ENCODE results near the gene EID1.

EID1 gene

GRCh38 chr15:48858401-48858800, 19.5 kb upstream of the EID1 start:
- no peak for TF ChIP-seq CTCF (conservative IDR thresholded peaks at IDR 0.05; ENCODE audit: low read depth, low read length)
- no peak overlapping the region for H3K4me3 ChIP-seq (ENCODE audit: low read depth, low read length)
- peak; percentile 84 for DNase-seq (ENCODE audit: low read depth)

- no peak for DNase-seq (ENCODE audit: low read depth)
- TF ChIP-seq CTCF (conservative IDR thresholded peaks at IDR 0.05; ENCODE audit: low read depth, low read length), result no peak
- H3K4me3 ChIP-seq (ENCODE audit: low read depth, low read length), result no peak overlapping the region
These were observed 18.5 kb upstream of the EID1 start for GRCh38 chr15:48859426-48859825.

GRCh38 chr15:48861813-48862431, 16.0 kb upstream of the EID1 start:
- H3K4me3 ChIP-seq (ENCODE audit: low read depth, low read length), result no peak overlapping the region
- DNase-seq (ENCODE audit: low read depth), result peak; percentile 89
- TF ChIP-seq CTCF (conservative IDR thresholded peaks at IDR 0.05; ENCODE audit: low read depth, low read length), result peak; percentile 82

- DNase-seq (ENCODE audit: low read depth), result no peak
- TF ChIP-seq CTCF (conservative IDR thresholded peaks at IDR 0.05; ENCODE audit: low read depth, low read length), result no peak
- no peak overlapping the region for H3K4me3 ChIP-seq (ENCODE audit: low read depth, low read length)
These were observed 15.2 kb upstream of the EID1 start for GRCh38 chr15:48862705-48863104.

- no peak overlapping the region for H3K4me3 ChIP-seq (ENCODE audit: low read depth, low read length)
- DNase-seq (ENCODE audit: low read depth), result peak; percentile 94
- TF ChIP-seq CTCF (conservative IDR thresholded peaks at IDR 0.05; ENCODE audit: low read depth, low read length), result no peak
These were observed 12.4 kb upstream of the EID1 start for GRCh38 chr15:48865370-48866079.

- H3K4me3 ChIP-seq (ENCODE audit: low read depth, low read length), result no peak overlapping the region
- no peak for DNase-seq (ENCODE audit: low read depth)
These were observed 11.8 kb upstream of the EID1 start for GRCh38 chr15:48866141-48866563.

More at GRCh38 chr15:48866141-48866563, 11.8 kb upstream of the EID1 start:
- TF ChIP-seq CTCF (conservative IDR thresholded peaks at IDR 0.05; ENCODE audit: low read depth, low read length), result no peak
